Measurements from ENCODE around the gene GALNTL6.
"Not testable (repeated sequence)": the region's sequence is repeated elsewhere in the genome, so short reads cannot be mapped to it uniquely, and the experiment has no call there.

Gene GALNTL6

DNA sequence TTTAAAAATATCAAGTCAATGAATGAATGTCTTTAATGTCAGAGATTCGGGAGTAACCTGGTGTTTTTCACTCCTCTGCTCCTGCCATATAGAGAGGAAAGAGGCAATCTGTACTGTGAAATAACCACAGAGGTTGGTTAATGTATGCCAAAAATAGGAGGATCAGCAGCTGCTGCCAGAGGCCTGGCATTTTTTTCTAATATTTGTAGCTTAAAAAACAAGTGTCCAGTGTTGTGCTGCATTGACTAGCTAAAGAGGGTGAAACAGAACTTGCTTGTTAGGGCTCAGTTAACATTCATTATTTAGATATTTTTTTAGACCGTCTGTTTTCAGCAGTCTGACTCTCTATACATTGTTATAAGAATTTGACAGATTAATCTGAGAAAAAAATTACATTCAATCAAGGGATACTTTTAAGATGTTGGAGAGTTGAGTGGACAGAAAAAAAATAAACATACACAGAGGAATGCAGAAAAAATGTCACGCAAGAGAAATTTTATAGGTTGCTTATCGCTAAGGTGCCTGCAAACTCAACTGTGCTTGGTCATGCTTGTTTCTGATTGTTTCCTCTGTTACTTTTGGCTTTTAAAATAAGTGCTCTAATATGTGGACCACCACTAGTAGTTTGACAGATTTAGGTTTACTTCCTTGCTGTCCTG, 963.1 kb downstream of the GALNTL6 start:
- no peak for DNase-seq

DNA sequence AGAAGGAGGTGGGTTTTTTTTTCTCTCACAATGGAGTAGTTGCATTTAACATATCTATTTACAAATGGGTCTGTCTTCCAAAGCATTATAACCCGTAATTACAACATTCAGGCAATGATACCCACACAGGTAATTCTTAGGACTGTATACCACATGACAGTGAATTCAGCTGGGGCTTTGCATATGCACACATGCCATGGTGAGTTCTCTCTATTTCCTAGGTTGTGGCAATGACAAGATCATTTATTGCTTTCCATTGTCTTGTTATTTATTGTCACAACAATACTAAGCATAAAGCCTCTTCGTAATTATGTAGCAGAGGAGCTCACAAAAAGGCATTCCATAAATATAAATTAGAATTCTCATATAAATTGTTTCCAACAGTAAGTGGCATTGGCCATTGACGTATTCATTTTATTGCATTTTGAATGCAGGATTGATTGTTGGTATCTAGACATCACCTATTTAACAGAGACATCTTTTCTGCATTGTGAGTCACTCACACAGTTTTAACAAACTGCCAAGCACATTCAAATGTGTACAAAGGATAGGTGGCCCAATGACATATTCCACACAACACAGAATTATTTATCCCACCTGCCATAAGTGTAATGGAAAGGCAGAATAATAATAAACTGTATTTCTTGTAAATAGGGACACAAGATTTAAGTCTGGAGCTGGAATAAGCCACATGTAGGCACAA, 964.7 kb downstream of the GALNTL6 start:
- DNase-seq: no peak

DNA sequence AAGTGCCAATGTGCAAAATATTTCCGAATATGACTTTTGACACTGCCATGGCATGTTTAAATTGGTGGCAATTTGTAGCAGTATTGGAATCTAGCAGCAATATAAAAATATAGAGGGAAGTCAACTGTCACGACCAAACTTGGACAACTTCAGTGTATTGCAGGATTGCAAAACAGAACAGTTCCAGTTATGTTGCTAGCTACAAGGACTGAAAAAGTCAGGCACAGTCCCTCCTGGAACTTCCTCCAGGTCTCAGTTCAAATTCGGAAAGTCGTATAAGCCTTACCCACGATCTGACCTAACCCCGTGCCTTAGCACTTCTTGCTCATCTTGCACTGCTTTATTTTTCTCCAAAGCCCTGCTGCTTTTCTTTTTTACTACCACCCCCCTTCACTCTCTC, 965.4 kb downstream of the GALNTL6 start:
- DNase-seq: no peak

DNA sequence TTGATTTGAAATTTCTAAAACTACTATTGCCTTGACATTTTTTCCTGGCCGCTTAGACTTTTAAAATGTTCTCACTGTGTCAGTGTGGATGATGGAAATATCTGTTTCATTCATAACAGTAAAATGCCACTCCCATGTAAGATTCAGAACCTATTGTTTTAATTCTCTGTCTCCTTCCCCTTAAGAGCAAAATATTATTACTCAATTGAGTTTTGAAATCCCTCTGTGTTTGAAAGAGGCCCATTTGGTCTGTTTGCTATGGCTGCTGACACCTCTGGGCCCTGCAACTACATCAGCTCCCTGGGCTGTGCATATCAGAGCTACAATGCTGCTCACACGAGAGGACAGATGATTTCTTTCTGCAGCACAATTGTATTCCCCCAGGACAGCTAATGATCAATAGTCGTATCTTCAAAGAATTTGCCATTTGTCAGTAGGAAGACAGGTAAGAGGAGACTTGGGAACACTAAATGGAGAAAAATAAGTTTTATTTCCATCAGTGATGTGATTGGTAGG, 967.4 kb downstream of the GALNTL6 start:
- DNase-seq: no peak

DNA sequence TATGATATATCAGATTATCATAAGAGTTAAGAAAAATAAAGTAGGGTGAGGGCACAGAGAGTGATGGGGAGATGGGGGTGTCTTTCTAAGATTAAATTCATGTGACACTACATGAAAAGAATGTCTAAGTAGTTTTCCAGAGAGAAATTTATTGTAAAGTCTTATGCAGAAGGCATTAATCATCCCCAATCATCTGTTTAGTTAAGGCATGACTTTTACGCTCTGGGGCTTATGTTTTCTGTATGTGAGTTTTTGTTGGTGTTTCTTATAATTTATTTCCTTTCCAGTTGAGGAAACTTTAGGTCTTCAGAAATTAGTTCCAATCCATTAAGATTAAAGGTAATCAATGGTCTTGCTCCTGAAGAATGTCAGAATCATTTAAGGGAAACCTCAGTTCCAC, 972.4 kb downstream of the GALNTL6 start:
- no peak for DNase-seq

DNA sequence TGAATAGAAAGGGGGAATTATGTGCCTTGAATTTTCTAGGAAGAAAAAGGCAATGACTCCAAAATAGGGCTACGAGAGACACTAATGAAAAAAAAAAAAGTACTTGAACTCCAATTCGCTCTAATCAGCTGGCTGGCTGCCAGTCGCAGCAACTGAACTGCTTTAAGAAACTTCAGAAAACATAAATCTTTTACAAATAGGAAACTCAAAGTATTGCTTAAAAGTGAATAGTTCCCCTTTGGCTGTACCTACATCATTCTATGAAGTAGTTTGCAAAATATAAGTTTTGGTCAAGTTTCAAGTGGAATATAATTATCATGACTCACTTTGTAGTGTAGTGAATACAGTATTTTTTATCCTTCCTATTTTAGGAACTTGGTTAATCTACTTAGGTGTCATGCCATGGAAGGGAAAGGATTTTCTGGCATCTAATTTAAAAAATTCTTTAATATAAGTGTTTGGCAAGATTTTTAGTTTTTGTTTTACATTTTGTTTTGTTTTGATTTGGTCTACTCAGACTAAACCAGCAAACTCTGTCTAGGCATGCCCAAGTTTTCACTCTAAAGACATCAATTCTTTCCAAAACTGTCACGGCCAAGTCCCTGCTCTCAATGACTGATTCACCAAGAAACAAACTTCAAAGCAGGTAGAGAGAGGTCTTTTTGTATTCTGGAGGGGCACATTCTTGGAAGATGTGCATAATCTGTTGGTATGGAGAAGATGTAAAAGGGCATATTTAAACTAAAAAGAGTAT, 973.0 kb downstream of the GALNTL6 start:
- no peak for DNase-seq

DNA sequence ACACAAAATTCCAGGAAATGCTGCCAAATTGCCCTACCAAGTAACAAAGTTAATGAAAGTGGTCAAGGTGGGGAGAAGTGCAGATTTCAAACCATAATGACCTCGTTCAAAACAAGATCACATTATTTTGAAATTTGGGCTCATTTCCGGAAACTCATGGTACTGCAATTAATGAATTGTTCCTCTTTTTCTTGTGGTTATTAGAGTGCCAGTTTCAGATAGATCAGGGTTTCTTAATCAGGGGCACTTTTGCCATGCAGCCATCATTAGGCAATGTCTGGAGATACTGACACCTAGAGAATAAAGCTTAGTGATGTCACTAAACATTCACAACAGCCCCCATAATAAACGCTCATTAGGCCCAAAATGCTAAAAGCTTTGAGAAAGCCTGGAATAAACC, 973.9 kb downstream of the GALNTL6 start:
- no peak for DNase-seq

DNA sequence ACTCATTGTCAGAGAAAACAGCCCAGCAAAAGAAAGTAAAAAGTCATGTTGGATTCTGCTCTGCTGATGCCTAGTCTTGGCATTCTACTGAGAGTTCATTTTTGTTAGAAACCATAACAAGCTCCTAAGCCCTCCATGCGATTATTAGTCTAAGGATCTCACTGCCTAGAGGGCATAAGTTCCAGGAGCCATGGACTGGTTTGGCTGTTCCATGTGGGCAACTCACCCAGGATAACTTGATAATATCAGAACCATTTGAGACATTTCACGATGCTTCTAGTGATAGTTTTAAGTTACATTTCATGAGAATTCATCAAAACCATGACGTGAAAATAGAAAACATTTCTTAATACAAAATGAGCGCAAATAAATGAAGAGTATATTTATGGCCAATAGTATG, 978.6 kb downstream of the GALNTL6 start:
- DNase-seq: no peak

DNA sequence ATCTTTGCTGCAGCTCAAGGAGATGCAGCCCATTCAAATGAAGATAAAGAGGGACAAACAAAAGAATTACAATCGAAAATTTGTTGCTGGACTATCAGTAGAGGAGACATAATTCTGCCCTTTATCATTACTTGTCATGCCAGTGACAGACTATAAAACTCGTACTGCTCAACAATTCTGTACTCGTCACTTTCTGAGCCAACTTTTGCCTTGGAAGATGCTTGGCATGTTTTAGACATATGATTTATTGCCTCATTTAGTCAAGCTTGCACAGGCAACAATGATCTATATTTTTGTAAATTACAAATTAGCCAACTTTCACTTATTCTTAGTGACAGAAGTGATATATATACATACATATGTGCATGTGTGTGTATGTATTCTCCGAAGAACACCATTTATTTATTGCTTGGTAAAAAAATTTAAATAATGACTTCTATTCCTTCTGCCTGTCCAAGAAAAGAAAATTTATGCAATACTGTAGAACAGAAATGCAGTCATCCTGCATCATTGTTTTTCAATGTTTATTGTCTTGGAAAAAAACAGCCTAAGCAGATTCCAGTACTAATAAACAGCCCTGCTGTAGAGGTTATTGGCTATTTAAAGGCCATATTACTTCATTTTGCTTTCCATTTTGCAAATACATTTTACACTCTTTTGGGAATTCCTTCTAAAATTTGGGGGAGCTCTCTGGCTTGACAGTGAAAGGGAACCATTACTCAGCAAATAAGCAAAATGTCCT, 980.5 kb downstream of the GALNTL6 start:
- DNase-seq: no peak

DNA sequence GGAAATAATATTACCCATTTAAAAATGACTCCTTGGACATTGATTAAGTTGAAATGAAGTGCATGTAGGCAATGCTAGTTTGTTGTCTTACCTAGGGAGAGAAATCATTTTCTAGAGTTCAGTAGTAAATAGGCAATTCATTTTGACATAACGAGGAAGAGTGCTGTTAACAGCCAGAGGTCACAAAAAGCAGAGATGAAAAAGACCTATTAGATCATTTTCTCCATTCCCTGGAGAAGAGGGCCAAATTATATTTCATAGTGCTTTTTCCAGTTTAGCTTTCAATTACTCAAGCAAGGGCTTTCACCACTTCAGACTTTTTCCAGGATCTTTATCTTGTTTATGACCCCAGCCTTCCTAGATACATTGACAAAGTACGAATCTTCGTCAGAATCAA, 981.1 kb downstream of the GALNTL6 start:
- DNase-seq: no peak

DNA sequence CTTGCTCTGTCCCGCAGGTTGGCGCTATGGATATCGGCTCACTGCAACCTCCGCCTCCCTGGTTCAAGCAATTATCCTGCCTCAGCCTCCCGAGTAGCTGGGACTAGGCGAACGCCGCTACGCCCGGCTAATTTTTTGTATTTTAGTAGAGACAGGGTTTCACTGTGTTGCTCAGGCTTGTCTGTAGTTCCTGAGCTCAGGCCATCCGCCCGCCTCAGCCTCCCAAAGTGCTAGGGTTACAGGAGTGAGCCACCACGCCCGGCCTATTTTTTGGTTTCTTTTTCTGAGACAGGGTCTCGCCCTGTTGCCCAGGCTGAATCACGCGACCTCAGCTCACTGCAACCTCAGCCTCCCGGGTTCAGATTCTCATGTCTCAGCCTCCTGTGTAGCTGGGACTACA, 984.1 kb downstream of the GALNTL6 start:
- not testable (repeated sequence) for DNase-seq

DNA sequence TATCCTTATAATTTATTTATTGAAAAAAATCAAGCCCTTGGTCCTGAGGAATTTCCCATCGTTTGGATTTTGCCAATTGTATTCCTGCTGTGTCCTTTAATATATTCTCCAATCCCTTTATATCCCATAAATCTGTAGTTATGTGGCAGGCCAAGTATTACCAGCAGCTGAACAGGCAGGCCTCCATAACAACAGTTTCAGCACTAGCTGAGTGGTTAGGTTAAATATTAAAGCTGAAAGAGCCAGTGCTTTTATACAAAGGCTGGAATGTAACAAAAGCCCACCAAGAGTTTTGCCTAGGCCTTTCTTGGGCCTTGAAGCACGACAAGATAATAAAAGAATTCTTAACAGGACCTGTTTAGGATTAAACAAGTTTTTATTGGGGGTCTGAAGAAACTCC, 988.8 kb downstream of the GALNTL6 start:
- no peak for DNase-seq

DNA sequence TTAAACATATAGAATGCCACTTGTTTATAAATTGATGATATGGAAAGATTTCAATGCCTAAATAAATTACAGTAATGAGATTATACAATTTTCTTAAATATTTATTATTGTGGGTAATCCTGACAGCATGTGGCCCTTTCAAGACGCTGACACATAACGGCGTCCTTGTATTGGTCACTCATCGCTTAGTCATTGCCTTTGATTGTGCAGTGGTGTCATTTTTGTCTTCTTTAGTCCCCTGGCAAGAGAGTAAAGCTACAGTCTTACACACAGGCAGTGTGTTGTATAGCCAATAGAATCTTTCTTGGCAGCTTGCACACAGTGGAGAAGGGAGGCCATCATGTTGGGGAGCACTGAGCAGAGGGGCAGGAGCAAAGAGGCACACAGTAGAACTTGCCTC, 993.6 kb downstream of the GALNTL6 start:
- no peak for DNase-seq

DNA sequence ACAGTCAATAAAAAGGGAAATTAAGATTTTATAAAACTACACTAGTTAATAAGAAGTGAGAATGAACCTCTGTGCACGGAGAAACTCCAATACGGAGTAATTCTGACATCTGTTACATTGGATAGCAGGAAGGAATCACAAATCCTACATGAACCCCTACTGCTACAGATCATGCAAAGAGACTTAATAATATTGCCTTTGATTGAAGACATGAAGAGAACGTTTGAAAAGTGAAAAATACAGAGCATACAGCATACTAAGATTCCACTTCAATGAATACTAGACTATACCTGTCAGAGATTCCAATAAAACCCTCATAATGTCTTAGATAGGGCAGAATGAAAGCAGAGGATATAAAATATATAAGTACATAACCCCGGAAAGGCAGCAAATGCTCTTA, 995.0 kb downstream of the GALNTL6 start:
- DNase-seq: no peak

DNA sequence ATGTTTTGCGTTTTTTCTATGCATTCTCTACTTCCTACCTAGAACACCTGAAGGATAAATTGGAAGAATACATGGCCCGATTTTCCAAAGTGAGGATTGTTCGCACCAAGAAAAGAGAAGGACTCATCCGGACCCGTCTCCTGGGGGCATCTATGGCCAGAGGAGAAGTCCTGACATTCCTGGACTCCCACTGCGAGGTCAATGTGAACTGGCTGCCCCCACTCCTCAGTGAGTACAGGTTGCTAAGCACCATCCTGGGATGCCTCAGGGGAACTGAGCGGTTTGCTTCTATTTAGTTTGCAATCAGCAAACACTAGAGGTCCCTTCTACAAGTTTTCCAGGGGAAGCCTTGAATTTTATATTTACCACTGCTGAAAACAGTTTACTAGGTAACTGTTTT, 996.1 kb downstream of the GALNTL6 start:
- no peak for DNase-seq

DNA sequence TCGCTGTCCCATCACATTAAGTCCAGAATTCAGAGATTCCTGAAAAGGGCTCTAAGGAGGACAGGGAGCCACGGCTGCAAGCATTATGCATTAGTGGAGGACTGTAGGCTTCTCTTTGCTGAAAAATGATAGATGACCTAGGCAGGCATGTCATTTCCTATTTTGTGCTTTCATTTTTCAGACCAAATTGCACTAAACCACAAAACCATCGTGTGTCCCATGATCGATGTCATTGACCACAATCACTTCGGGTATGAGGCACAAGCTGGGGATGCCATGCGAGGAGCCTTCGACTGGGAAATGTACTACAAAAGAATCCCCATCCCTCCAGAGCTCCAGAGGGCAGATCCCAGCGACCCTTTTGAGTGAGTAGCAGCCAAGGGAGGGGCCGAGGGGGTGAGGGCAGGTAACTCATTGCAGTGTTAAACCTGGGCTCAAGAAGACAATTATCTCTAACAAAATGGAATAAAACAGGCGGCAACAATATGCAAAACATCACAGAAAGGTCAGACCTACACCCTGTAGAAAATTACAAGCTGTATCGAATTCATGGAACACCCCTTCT, 1000.2 kb downstream of the GALNTL6 start:
- no peak for DNase-seq

DNA sequence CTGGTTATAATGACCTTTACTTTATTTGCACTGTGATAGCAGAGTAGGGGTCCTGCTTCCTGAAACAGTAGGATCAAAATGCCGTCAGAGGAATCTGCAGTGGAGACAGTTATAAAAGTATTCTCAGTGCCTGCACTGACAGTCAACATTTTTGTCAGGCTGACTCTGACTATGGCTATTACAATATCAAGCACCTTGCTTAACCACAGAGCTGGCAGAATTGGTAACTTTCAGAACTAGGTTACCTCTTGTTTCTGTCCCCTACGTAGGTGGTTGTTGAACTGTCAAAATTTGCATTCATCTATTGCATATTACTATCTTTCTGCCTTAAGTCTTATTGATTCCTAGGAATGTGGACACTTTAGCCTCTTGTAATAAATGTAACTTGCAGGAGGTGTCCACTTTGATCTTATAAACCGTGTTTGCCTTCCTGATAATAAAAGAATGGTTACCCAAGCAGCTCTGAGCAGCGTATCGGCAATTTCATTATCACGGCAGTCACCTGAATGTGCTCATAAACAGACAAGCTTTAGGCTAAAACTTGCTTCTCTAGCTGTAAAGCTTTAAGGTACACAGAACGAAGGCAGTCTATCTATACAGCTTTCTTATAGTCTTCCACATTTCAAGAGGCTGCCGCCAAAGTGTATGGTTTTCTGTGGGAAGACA, 1002.4 kb downstream of the GALNTL6 start:
- no peak for DNase-seq

DNA sequence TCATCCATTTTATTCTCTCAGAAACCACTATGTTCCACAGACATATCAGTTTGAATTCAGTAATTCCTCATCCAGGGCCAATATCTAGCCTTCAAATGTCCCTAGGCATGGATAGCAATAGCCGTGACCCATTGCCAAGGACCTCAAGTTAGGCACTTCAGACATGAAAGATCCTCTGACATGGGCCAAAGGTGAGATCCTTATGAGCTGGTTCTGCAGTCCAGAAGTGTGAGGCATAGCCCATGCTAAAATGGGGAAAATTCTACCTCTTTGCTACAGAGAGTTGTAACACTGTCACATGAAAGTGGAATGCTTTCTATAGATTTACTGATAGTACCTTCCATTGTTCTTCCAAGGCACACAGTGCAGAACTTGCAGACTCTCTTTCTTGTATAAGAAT, 1005.7 kb downstream of the GALNTL6 start:
- DNase-seq: no peak

DNA sequence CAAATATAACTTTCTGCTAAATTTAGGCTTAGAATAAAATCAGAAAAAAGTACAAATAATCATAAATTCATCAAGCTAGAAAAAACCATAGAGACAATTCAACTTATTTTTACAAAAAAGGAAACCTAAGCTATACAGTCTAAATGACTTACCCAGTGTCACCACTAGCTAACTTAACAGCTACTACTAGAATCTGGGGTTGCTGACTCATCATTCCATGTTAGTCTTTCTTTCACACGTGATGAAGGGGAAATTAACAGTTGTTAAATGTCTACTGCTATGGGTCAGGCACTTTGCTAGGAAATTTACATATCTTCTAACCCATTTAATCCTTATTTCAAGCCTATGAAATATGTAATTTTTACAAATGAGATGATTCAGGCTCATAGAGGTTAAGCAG, 1006.1 kb downstream of the GALNTL6 start:
- no peak for DNase-seq

DNA sequence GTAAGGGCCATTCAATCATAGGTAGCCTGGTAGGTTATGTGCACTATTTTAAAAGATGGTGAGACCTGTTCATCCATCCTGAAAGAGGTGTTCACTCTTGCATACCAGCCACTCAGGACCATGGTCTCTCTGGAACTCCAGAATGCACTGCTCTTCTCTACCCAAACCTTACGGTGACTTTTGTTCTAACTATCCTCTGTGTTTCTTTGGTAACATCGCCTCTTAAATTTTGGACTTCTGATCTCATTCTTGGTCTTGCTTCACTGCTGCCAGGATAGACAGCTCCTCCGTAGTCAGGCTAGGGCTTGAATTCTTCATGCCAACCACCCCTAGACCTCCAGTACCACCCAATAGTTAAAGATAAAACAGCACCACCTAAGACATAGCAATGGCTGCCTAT, 1009.1 kb downstream of the GALNTL6 start:
- DNase-seq: no peak

DNA sequence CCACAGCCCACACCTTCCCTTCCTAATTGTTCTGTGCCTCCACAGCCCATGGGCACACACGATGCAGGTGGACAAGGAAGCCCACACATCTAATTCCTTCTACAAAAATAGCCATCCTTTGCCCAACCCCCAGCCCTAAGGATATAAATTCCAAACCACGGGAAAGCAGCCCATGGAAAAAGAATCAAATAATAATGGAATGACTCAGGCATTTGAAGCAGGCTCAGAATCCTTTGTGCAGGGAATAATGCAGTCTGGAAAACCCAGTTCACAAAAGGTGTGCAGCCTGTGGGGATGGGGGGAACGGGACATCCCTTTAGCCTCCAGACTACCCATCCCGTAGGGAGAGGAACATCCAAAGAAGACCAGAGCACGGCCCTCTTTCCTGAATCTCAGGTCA, 1013.1 kb downstream of the GALNTL6 start:
- DNase-seq: no peak

DNA sequence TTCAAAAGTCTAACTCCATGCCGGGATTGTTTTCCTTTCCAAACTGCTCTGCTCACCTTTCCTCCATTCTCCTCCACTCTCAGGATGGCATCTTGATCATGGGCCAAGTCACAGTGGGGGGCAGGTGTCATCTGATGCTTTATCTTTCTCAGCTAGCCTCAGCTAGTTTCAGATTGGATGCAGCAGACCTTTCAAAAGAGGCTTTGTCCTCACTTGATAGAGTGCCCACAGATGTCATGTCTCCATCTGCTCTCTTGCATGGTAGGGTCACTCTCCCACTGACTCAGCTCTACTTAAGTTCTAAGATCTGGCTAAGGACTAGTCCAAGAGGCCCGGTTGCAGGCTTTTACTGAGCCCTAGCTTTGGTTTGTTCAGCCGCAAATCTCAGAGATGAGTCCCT, 1013.7 kb downstream of the GALNTL6 start:
- no peak for DNase-seq
